PC-3 (cell line): ENCODE measurements around the gene KCNAB3. TPM values are rescaled to one million over a fixed set of nuclear protein-coding genes. Genes with fewer than 3 reads are reported as not detected.

Source experiments
- ATAC-seq: fragments of 200-7000 bp; cut with Tn5 transposase; 2 replicates; pipeline ENCODE4 v1.9.1; 2020; ENCODE audit warnings: mild to moderate bottlenecking, moderate library complexity
- BruUV-seq: library from RNA; stranded (reverse); fragments of 400-500 nt; replicated peaks from 2 replicates; lab custom pipeline; 2021; lab: Mats Ljungman, UMichigan
- CTCF ChIA-PET: fragments of 300-600 bp; sonication (Branson Sonifier 250); formaldehyde crosslinking; loops from one replicate; lab custom pipeline; 2022; ENCODE audit warnings: antibody characterized with exemption; lab: Charles Lee
- POLR2A ChIA-PET: fragments of 300-600 bp; sonication (Branson Sonifier 250); formaldehyde crosslinking; loops from one replicate; lab custom pipeline; 2022; ENCODE audit warnings: antibody characterized with exemption; ENCODE audit not compliant: unreplicated experiment; lab: Charles Lee
- DNase-seq: peaks from one replicate; pipeline ENCODE4 v3.0.0-alpha.2; 2015
- H2AFZ ChIP-seq: fragments of 300-600 bp; sonication (generic); 2 replicates; pipeline ENCODE4 v1.6.0; 2016; ENCODE audit warnings: antibody characterized with exemption, low read length
- H3F3A ChIP-seq: fragments of 300-600 bp; sonication (generic); one replicate; pipeline ENCODE4 v1.6.0; 2017; ENCODE audit warnings: antibody characterized with exemption, low read length, control low read depth, mild to moderate bottlenecking; ENCODE audit not compliant: unreplicated experiment
- H3K27ac ChIP-seq: fragments of 300-600 bp; sonication (generic); 2 replicates; pipeline ENCODE4 v1.5.1; 2016; ENCODE audit warnings: mild to moderate bottlenecking, low read length
- H3K27me3 ChIP-seq: fragments of 300-600 bp; sonication (generic); 2 replicates; pipeline ENCODE4 v1.6.1; 2016; ENCODE audit warnings: low read length, mixed read lengths
- H3K36me3 ChIP-seq: fragments of 300-600 bp; sonication (generic); 2 replicates; pipeline ENCODE4 v1.6.1; 2016; ENCODE audit warnings: low read depth, mixed run types, low read length, mixed read lengths
- H3K4me1 ChIP-seq: fragments of 300-600 bp; sonication (generic); 2 replicates; pipeline ENCODE4 v1.5.1; 2016; ENCODE audit warnings: low read length; ENCODE audit not compliant: insufficient read depth
- H3K4me2 ChIP-seq: fragments of 300-600 bp; sonication (generic); 2 replicates; pipeline ENCODE4 v1.6.0; 2016; ENCODE audit warnings: low read length
- H3K4me3 ChIP-seq: fragments of 300-600 bp; sonication (generic); 2 replicates; pipeline ENCODE4 v1.5.1; 2016; ENCODE audit warnings: mild to moderate bottlenecking, low read length, mixed read lengths
- H3K79me2 ChIP-seq: fragments of 300-600 bp; sonication (generic); 2 replicates; pipeline ENCODE4 v1.6.1; 2017; ENCODE audit warnings: low read length, mixed read lengths
- H3K9ac ChIP-seq: fragments of 300-600 bp; sonication (generic); 2 replicates; pipeline ENCODE4 v1.6.0; 2016; ENCODE audit warnings: mild to moderate bottlenecking, low read length
- H3K9me2 ChIP-seq: fragments of 300-600 bp; sonication (generic); replicated peaks from 2 replicates; pipeline ENCODE4 v1.6.1; 2016; ENCODE audit warnings: mixed run types, low read length, mixed read lengths
- H3K9me3 ChIP-seq: fragments of 300-600 bp; sonication (generic); 2 replicates; pipeline ENCODE4 v1.6.1; 2016; ENCODE audit warnings: low read length, mixed read lengths
- H4K20me1 ChIP-seq: fragments of 300-600 bp; sonication (generic); 2 replicates; pipeline ENCODE4 v1.6.1; 2016; ENCODE audit warnings: low read length, mixed read lengths
- CTCF ChIP-seq: fragments of 300-600 bp; sonication (generic); conservative IDR thresholded peaks from 2 replicates; pipeline ENCODE4 v1.5.1; 2017; ENCODE audit warnings: antibody characterized with exemption, low read depth, mild to moderate bottlenecking, low read length
- EZH2 ChIP-seq: fragments of 300-600 bp; sonication (generic); IDR thresholded peaks from one replicate; pipeline ENCODE4 v1.6.1; 2017; ENCODE audit warnings: antibody characterized with exemption, mild to moderate bottlenecking, low read length; ENCODE audit not compliant: unreplicated experiment
- EZH2phosphoT487 ChIP-seq: fragments of 300-600 bp; sonication (generic); IDR thresholded peaks from 2 replicates; pipeline ENCODE4 v1.6.1; 2018; ENCODE audit warnings: mild to moderate bottlenecking, antibody characterized with exemption, low read length, borderline replicate concordance
- intact Hi-C: fragments of 100-400 bp; cut with micrococcal nuclease; formaldehyde crosslinking; loops from 2 replicates; pipeline ENCODE4 v1.9.0; 2023
- total RNA-seq: library from RNA; depleted of rRNA; stranded (reverse); fragments of >200 nt; gene quantifications from 2 replicates; pipeline ENCODE4 v1.2.3, GENCODE V29; 2014

KCNAB3 gene
- total RNA-seq, 1 experiment from 2014 or later: 0.26 TPM

- H3K27ac ChIP-seq: no peak overlapping the region
- no peak overlapping the region for H3K9ac ChIP-seq
- intact Hi-C loops: loop anchor here (1.0 kb wide), 1 partner anchor 35 kb away; no protein-coding TSS in a partner anchor
- POLR2A ChIA-PET: no interaction called here
- no peaks in the 10 kb centered on the region for H3K79me2 ChIP-seq
- H3K4me1 ChIP-seq: no peaks in the 10 kb centered on the region
- H3K36me3 ChIP-seq: peaks cover 30% of the 10 kb centered on the region
- no peak overlapping the region for H3K4me2 ChIP-seq
- no peak overlapping the region for H2AFZ ChIP-seq
- DNase-seq: peak; percentile 37
- no peaks in the 10 kb centered on the region for H3K9me3 ChIP-seq
- no peaks in the 10 kb centered on the region for H3K27me3 ChIP-seq
- H3F3A ChIP-seq: no peaks in the 10 kb centered on the region
- CTCF ChIA-PET: no interaction called here
- no TSS peak for BruUV-seq
- H3K9me2 ChIP-seq: no peaks in the 10 kb centered on the region
- H3K4me3 ChIP-seq: no peak overlapping the region
- ATAC-seq: no peak
- TF ChIP-seq EZH2phosphoT487: no peak
- no peak for TF ChIP-seq EZH2
- no peak for TF ChIP-seq CTCF
- H4K20me1 ChIP-seq: no peaks in the 10 kb centered on the region
Observed at GRCh38 chr17:7897090-7897489, 32.6 kb downstream of the KCNAB3 start.

GRCh38 chr17:7894866-7895265 is 34.8 kb downstream of the KCNAB3 start:
- DNase-seq (no peak), ATAC-seq (no peak)
- Histone ChIP-seq H3K27me3 (no peaks in the 10 kb centered on the region), H3K27ac (no peak overlapping the region), H3F3A (no peaks in the 10 kb centered on the region), H3K36me3 (peaks cover 36% of the 10 kb centered on the region), H3K9ac (no peak overlapping the region), H3K4me2 (no peak overlapping the region), H3K79me2 (peaks cover 3% of the 10 kb centered on the region), H3K9me2 (no peaks in the 10 kb centered on the region), H3K4me1 (no peaks in the 10 kb centered on the region), H3K9me3 (no peaks in the 10 kb centered on the region), H4K20me1 (no peaks in the 10 kb centered on the region), H2AFZ (no peak overlapping the region), H3K4me3 (no peak overlapping the region)
- BruUV-seq: no TSS peak
- ChIA-PET POLR2A (no interaction called here), CTCF (no interaction called here)
- intact Hi-C loops: no loop called here
- TF ChIP-seq EZH2phosphoT487 (no peak), EZH2 (no peak), CTCF (no peak)

- ChIA-PET POLR2A (no interaction called here), CTCF (no interaction called here)
- Histone ChIP-seq H4K20me1 (no peaks in the 10 kb centered on the region), H3K27me3 (no peaks in the 10 kb centered on the region), H3K4me1 (peaks cover 5% of the 10 kb centered on the region), H2AFZ (no peak overlapping the region), H3K9me3 (no peaks in the 10 kb centered on the region), H3K9ac (no peak overlapping the region), H3K4me3 (no peak overlapping the region), H3K27ac (no peak overlapping the region), H3K79me2 (peaks cover 10% of the 10 kb centered on the region), H3F3A (no peaks in the 10 kb centered on the region), H3K4me2 (no peak overlapping the region), H3K9me2 (no peaks in the 10 kb centered on the region), H3K36me3 (peaks cover 34% of the 10 kb centered on the region)
- no peak for TF ChIP-seq EZH2phosphoT487
- TF ChIP-seq EZH2: no peak
- no peak for TF ChIP-seq CTCF
- ATAC-seq: no peak
- intact Hi-C loops: no loop called here
- no peak for DNase-seq
- BruUV-seq: TSS peak; percentile 59
Observed at GRCh38 chr17:7894226-7894625, 35.4 kb downstream of the KCNAB3 start.
